ENCODE data around the gene NPHS1. TPM values are rescaled to one million over a fixed set of nuclear protein-coding genes. Genes with fewer than 3 reads are reported as not detected.

The NPHS1 gene
- total RNA-seq, 2 donors from 2014 or later: not detected

GRCh38 chr19:35885225-35885738 lies 33.0 kb upstream of the NPHS1 start:
- ATAC-seq (ENCODE audit: insufficient number of reproducible peaks, low FRiP score, low read depth): no peak
- TF ChIP-seq CTCF (IDR thresholded peaks at IDR 0.05): no peak
- DNase-seq (ENCODE audit: low spot score): no peak
- H3K4me3 ChIP-seq: no peak overlapping the region
- H3K36me3 ChIP-seq: peaks cover 10% of the 10 kb centered on the region
- no peaks in the 10 kb centered on the region for H3K9me3 ChIP-seq
- no peak overlapping the region for H3K27ac ChIP-seq
- H3K27me3 ChIP-seq (replicated peaks; ENCODE audit: insufficient read depth): no peaks in the 10 kb centered on the region
- H3K4me1 ChIP-seq (ENCODE audit: control insufficient read depth in 1 of 2, low read depth in 2 of 2): no peaks in the 10 kb centered on the region

- no peaks in the 10 kb centered on the region for H3K9me3 ChIP-seq
- no peak overlapping the region for H3K4me3 ChIP-seq
- H3K4me1 ChIP-seq (ENCODE audit: control insufficient read depth in 1 of 2, low read depth in 2 of 2): no peaks in the 10 kb centered on the region
- peaks cover 10% of the 10 kb centered on the region for H3K36me3 ChIP-seq
- TF ChIP-seq CTCF (IDR thresholded peaks at IDR 0.05): no peak
- DNase-seq (ENCODE audit: low spot score) (no peak), ATAC-seq (ENCODE audit: insufficient number of reproducible peaks, low FRiP score, low read depth) (no peak)
- no peaks in the 10 kb centered on the region for H3K27me3 ChIP-seq (replicated peaks; ENCODE audit: insufficient read depth)
- no peak overlapping the region for H3K27ac ChIP-seq
Measured at GRCh38 chr19:35883882-35884281, 31.6 kb upstream of the NPHS1 start.

GRCh38 chr19:35882114-35882832 lies 30.0 kb upstream of the NPHS1 start:
- Histone ChIP-seq H3K36me3 (no peaks in the 10 kb centered on the region), H3K27ac (no peak overlapping the region), H3K4me1 (ENCODE audit: control insufficient read depth in 1 of 2, low read depth in 2 of 2) (no peaks in the 10 kb centered on the region), H3K9me3 (no peaks in the 10 kb centered on the region), H3K27me3 (replicated peaks; ENCODE audit: insufficient read depth) (no peaks in the 10 kb centered on the region), H3K4me3 (no peak overlapping the region)
- ATAC-seq (ENCODE audit: insufficient number of reproducible peaks, low FRiP score, low read depth) (peak; percentile 9), DNase-seq (ENCODE audit: low spot score) (no peak)
- TF ChIP-seq CTCF (IDR thresholded peaks at IDR 0.05): peak; percentile 21

GRCh38 chr19:35879770-35880317 lies 27.5 kb upstream of the NPHS1 start:
- Histone ChIP-seq H3K27me3 (replicated peaks; ENCODE audit: insufficient read depth) (no peaks in the 10 kb centered on the region), H3K4me1 (ENCODE audit: control insufficient read depth in 1 of 2, low read depth in 2 of 2) (no peaks in the 10 kb centered on the region), H3K9me3 (no peaks in the 10 kb centered on the region), H3K4me3 (no peak overlapping the region), H3K27ac (no peak overlapping the region), H3K36me3 (no peaks in the 10 kb centered on the region)
- peak; percentile 62 for DNase-seq (ENCODE audit: low spot score)
- no peak for TF ChIP-seq CTCF (IDR thresholded peaks at IDR 0.05)
- no peak for ATAC-seq (ENCODE audit: insufficient number of reproducible peaks, low FRiP score, low read depth)

- no peak for TF ChIP-seq CTCF (IDR thresholded peaks at IDR 0.05)
- ATAC-seq (ENCODE audit: insufficient number of reproducible peaks, low FRiP score, low read depth): no peak
- DNase-seq (ENCODE audit: low spot score): no peak
- no peaks in the 10 kb centered on the region for H3K4me1 ChIP-seq (ENCODE audit: control insufficient read depth in 1 of 2, low read depth in 2 of 2)
- H3K27me3 ChIP-seq (replicated peaks; ENCODE audit: insufficient read depth): no peaks in the 10 kb centered on the region
- H3K9me3 ChIP-seq: no peaks in the 10 kb centered on the region
- no peak overlapping the region for H3K27ac ChIP-seq
- no peak overlapping the region for H3K4me3 ChIP-seq
- H3K36me3 ChIP-seq: no peaks in the 10 kb centered on the region
Measured at GRCh38 chr19:35879068-35879467, 26.8 kb upstream of the NPHS1 start.

All from thoracic aorta (tissue), 2 donors.